ENCODE results near the gene IFT81. TPM values are rescaled to one million over a fixed set of nuclear protein-coding genes. Genes with fewer than 3 reads are reported as not detected.

Gene IFT81
- total RNA-seq, 1 donor from 2014 or later, result 8.9 TPM

GRCh38 chr12:110109837-110110535, 14.2 kb upstream of the IFT81 start:
- Mint-ChIP-seq H3K4me3 (ENCODE audit: unreplicated experiment) (no peak overlapping the region), H3K36me3 (ENCODE audit: low read depth) (no peaks in the 10 kb centered on the region), H3K27ac (ENCODE audit: unreplicated experiment) (peak overlapping the region; percentile 12)

DNA sequence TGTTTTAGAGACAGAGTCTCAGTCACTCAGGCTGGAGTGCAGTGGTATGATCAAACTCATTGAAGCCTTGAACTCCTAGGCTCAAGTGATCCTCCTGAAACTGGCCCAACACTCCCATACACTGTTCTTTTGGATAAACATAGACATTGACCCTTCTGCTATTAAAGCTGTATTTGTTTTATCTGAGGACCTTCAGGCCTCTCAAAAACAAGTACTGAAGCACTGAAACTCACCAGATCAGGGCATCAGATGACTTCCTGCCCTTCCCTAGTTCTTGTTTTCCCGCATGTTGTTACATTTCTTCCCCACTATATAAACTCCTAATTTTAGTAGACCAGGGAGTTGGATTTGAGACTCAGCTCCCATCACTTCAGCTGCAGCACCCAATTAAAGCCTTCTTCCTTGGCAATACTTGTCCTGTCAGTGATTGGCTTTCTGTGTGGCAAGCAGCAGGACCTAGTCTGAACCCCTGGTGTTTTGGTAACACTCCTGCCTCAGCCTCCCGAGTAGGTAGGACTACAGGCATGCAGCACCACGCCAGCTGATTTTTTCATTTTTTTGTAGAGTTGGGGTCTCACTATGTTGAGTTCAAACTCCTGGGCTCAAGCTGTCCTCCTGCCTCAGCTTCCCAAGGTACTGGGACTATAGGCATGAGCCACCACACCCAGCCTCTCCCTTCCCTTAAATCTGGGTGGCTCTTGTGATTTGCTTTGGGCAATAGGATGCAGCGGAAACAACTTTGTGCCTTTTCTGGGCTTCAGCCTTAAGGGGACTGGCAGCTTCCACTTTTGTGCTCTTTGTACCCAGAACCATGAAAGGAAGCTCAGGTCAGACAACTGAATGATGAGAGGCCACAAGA, 12.5 kb upstream of the IFT81 start:
- H3K4me3 Mint-ChIP-seq (ENCODE audit: unreplicated experiment), result no peak overlapping the region
- H3K4me1 Mint-ChIP-seq (ENCODE audit: low read depth), result peaks cover 51% of the 10 kb centered on the region
- H3K36me3 Mint-ChIP-seq (ENCODE audit: low read depth), result no peaks in the 10 kb centered on the region
- peaks cover 3% of the 10 kb centered on the region for H3K9me3 Mint-ChIP-seq (ENCODE audit: low read depth)
- H3K27me3 Mint-ChIP-seq (ENCODE audit: low read depth), result no peaks in the 10 kb centered on the region
- TF ChIP-seq, protein P1, sequence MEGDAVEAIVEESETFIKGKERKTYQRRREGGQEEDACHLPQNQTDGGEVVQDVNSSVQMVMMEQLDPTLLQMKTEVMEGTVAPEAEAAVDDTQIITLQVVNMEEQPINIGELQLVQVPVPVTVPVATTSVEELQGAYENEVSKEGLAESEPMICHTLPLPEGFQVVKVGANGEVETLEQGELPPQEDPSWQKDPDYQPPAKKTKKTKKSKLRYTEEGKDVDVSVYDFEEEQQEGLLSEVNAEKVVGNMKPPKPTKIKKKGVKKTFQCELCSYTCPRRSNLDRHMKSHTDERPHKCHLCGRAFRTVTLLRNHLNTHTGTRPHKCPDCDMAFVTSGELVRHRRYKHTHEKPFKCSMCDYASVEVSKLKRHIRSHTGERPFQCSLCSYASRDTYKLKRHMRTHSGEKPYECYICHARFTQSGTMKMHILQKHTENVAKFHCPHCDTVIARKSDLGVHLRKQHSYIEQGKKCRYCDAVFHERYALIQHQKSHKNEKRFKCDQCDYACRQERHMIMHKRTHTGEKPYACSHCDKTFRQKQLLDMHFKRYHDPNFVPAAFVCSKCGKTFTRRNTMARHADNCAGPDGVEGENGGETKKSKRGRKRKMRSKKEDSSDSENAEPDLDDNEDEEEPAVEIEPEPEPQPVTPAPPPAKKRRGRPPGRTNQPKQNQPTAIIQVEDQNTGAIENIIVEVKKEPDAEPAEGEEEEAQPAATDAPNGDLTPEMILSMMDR (IDR thresholded peaks at IDR 0.05), result no peak
- H3K27ac Mint-ChIP-seq (ENCODE audit: unreplicated experiment), result no peak overlapping the region
- no peak for DNase-seq (ENCODE audit: low spot score)

More at GRCh38 chr12:110109837-110110535, 14.2 kb upstream of the IFT81 start:
- no peaks in the 10 kb centered on the region for H3K27me3 Mint-ChIP-seq (ENCODE audit: low read depth)
- H3K4me1 Mint-ChIP-seq (ENCODE audit: low read depth), result peaks cover 57% of the 10 kb centered on the region
- peaks cover 3% of the 10 kb centered on the region for H3K9me3 Mint-ChIP-seq (ENCODE audit: low read depth)
- TF ChIP-seq, protein P1 (IDR thresholded peaks at IDR 0.05), result no peak
- no peak for DNase-seq (ENCODE audit: low spot score)

GRCh38 chr12:110112335-110112660, 11.9 kb upstream of the IFT81 start:
- Mint-ChIP-seq H3K4me1 (ENCODE audit: low read depth) (peaks cover 46% of the 10 kb centered on the region), H3K36me3 (ENCODE audit: low read depth) (no peaks in the 10 kb centered on the region), H3K27ac (ENCODE audit: unreplicated experiment) (no peak overlapping the region), H3K9me3 (ENCODE audit: low read depth) (peaks cover 3% of the 10 kb centered on the region), H3K27me3 (ENCODE audit: low read depth) (no peaks in the 10 kb centered on the region), H3K4me3 (ENCODE audit: unreplicated experiment) (no peak overlapping the region)
- no peak for DNase-seq (ENCODE audit: low spot score)
- TF ChIP-seq, protein P1 (IDR thresholded peaks at IDR 0.05), result no peak

DNA sequence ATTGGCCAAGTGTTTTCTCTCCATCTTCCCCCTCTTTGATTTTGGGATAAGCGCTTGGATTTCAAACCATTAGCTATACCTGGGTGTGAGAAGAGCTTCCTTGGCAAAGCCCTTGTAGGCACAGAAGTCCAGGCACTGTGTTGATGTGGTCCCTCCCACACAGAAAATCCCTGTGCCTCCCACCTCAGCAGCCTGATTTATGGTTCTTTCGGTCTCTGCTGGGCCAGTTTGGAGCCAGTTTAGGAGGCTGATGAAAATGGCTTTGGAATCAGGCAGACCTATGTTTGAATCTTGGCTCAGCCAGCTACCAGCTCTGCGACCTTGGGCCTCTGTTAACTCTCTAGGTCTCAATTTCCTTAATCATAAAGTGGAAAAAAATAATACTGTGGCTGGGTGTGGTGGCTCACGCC, 9.6 kb upstream of the IFT81 start:
- TF ChIP-seq, protein P1 (IDR thresholded peaks at IDR 0.05), result no peak
- Mint-ChIP-seq H3K4me1 (ENCODE audit: low read depth) (peaks cover 34% of the 10 kb centered on the region), H3K9me3 (ENCODE audit: low read depth) (peaks cover 3% of the 10 kb centered on the region), H3K27ac (ENCODE audit: unreplicated experiment) (no peak overlapping the region), H3K27me3 (ENCODE audit: low read depth) (no peaks in the 10 kb centered on the region), H3K36me3 (ENCODE audit: low read depth) (no peaks in the 10 kb centered on the region), H3K4me3 (ENCODE audit: unreplicated experiment) (no peak overlapping the region)
- no peak for DNase-seq (ENCODE audit: low spot score)

DNA sequence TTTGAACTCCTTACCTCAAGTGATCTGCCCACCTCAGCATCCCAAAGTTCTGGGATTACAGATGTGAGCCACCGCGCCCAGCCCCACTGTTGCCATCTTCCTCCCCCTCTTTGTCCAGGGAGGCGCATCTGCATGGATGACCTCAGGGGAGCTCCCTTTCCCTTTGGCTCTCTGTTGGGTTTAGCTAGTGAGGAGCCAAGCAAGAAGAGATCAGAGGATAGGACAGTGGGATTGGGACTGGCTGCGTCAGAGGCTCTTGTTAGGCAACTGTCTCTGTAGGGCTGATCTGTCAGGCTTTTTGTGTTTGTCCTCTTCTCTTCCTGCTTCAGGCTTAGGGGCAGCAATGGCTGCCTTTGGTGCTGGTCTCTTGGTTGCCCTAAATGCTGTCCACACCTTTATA, 8.5 kb upstream of the IFT81 start:
- no peak for DNase-seq (ENCODE audit: low spot score)
- no peaks in the 10 kb centered on the region for H3K36me3 Mint-ChIP-seq (ENCODE audit: low read depth)
- H3K9me3 Mint-ChIP-seq (ENCODE audit: low read depth), result peaks cover 3% of the 10 kb centered on the region
- no peaks in the 10 kb centered on the region for H3K27me3 Mint-ChIP-seq (ENCODE audit: low read depth)
- TF ChIP-seq, protein P1 (IDR thresholded peaks at IDR 0.05), result no peak
- H3K27ac Mint-ChIP-seq (ENCODE audit: unreplicated experiment), result no peak overlapping the region
- no peak overlapping the region for H3K4me3 Mint-ChIP-seq (ENCODE audit: unreplicated experiment)
- H3K4me1 Mint-ChIP-seq (ENCODE audit: low read depth), result peaks cover 27% of the 10 kb centered on the region
